ENCODE measurements around the gene PLCL2.
"Not testable (repeated sequence)": the region's sequence is repeated elsewhere in the genome, so short reads cannot be mapped to it uniquely, and the experiment has no call there.

- TF ChIP-seq CTCF (IDR thresholded peaks at IDR 0.05; ENCODE audit: low read length); EZH2 (IDR thresholded peaks at IDR 0.05; ENCODE audit: borderline replicate concordance, low read length): not testable (repeated sequence)
These were observed 243.9 kb downstream of the PLCL2 start for GRCh38 chr3:17128671-17129070.

Measured in OCI-LY1 (cell line).